ENCODE results near the gene ULK2.
"Not testable (repeated sequence)": the region's sequence is repeated elsewhere in the genome, so short reads cannot be mapped to it uniquely, and the experiment has no call there.

The ULK2 gene

DNA sequence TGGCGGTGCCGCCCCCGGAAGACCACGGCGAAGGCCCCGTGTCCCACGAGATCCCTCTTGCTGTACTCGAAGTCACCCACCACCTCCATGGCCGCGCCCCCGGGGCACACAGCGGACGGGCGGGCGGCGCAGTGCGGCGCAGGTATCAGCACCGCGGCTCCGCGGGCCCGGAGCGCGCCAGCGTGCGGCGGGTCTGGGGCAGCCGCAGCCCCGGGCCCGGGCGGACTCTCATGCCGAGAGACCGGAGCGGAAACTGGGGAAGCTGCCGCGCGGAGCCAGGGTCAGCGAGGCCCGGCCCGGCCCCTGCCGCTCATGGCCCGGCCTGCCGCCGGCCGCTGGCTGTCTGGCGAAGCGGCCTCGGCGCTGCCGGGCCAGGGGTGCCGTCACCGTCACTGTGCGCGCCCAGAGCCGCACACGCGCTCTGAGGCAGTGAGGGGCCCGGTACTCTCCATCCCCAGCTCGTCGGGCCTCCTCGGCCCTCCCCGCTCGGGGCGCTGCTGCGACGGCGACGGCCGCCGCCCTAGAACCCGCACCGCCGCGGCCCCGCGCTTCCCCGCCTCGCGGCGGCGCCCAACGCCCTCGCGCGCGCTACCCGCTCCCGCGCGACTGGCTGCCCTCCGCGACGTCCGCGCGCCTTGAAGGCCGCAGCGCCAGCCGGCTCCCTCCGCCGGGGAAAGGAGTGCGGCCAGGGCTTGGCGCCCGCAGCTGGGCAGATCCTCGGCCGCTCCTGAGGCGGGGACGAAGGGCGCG, at the start of gene ULK2:
Gene ULK2 (minus strand): TSS at position 608 of the 750 bp plus-strand sequence. CDS start 519 bp downstream, at position 89.
- DNase-seq (ENCODE audit: extremely low read depth in 1 of 2, low read depth in 1 of 2): peak in 1 of 2 donors; percentile 21

DNA sequence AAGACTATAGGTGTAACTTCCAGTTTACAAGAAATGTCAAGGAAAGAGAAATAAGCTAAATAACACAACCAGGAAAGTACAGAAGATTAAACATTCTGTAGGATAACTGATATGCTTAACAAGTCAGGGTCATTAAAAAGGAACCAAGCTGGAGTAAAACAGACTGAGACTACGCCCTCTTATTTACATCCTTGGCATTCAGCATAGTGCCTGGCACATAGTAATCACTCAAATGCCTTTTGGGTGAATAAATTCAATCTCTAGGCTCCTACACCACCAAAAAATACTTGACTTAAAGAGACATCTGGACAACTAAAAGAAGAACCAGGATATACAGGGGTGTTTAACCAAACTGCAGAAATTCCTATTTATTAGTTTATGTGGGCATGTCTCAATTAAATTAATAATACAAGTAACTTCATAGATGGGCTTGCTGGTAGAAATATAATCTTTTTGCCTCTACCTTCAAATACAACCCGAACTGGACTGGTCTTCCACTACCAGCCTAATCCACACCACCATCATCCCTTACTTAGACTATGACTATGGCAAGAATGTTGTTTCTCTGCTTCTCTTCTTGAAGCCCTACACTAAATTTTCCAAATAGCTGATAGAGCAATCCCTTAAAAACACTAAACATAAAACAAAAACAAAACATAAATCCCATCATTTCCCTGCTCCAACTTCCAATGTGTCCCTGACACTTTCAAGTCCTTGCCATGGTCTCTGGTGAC, 47.7 kb upstream of the ULK2 start:
- DNase-seq (ENCODE audit: extremely low read depth in 1 of 2, low read depth in 1 of 2): no peak

DNA sequence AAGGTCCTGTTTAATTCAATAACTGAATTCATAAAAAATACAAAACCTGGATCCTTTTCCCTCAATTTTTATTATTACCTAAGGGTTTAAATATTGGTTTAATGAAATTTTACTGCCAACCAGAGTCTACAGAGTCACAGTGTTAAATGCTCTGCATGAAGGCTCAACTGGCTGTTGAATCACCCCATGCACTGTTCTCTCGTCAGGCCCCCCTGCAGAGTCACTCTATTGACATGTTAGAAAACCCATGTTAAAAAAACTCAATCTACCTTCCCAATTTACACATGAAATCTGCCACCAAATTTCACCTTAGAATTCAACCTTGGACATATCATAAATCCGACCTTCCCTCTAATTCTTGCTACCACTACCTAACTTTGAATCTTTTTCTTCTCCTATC, 43.3 kb upstream of the ULK2 start:
- no peak for DNase-seq (ENCODE audit: extremely low read depth in 1 of 2, low read depth in 1 of 2)

DNA sequence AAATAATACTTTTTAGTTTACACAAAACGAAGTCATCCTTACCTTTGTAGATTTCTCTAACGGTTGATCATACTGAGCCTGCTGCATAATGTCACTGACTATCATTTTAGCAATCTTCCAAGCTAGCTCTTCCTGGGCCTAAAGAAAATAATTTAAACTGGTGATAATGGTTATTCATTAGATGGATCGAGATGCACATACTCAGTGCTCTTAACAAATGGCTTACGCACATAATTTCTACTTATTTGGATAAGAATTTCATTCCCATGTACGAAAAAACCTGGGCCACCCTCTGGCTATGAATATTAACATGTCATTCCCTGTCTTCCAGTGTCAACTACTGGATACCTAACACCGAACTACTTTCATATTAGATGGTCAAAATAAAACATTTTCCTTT, 41.4 kb upstream of the ULK2 start:
- no peak for DNase-seq (ENCODE audit: extremely low read depth in 1 of 2, low read depth in 1 of 2)

DNA sequence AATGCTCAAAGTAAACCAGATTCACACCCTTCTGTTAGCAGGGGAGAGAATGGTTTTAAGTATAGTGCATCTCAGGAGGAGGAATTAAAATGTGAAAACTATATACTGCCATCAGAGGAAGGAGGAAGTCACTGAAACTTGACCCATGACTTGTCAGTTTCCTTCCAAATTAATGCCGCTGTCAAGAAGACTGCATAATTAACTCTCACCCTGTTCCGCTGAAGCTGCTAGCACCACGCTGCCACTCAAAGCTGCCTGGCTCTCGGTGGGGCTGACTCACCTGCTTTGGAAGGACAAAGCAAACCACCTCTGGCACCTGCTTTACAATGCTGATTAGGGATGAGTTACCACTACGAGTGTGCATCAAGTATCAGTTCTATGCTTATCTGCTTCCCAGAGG, 37.8 kb upstream of the ULK2 start:
- DNase-seq (ENCODE audit: extremely low read depth in 1 of 2, low read depth in 1 of 2): no peak

DNA sequence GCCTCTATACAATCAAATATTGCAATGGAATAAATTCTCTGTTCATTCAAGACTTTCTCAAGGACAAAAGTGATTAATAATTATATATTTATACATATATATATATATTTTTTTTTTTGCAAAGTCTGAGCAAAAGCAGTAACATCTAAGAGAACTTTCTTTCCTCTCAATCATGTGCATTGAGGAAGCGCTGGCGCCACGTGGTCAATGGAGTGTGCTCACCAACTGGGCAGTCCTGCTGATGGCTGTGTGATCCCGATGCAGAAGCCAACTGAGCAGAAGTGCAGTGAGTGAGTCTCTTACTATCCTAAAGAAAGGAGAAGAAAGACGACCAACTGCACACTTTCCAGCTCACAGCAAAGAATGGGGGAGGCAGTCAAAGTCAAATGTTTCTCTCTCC, 37.2 kb upstream of the ULK2 start:
- no peak for DNase-seq (ENCODE audit: extremely low read depth in 1 of 2, low read depth in 1 of 2)

DNA sequence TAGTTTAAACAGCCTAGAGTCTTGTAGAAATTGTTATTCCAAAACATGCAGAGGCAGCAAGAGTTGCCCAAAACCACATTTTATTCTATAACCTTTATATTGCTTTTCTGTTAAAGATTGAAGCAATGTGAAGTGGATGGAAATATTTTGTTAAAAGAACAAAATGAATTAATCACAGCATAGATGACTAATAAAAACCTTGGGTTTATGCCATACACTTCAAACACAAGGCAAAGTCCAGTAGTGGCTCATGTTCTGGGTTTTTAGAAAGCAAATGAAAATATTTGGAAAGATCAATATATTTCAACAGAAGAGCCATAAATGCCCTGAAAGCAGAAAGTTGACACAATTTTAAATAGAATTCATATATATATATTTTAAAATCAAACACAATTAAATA, 36.7 kb upstream of the ULK2 start:
- DNase-seq (ENCODE audit: extremely low read depth in 1 of 2, low read depth in 1 of 2): no peak

DNA sequence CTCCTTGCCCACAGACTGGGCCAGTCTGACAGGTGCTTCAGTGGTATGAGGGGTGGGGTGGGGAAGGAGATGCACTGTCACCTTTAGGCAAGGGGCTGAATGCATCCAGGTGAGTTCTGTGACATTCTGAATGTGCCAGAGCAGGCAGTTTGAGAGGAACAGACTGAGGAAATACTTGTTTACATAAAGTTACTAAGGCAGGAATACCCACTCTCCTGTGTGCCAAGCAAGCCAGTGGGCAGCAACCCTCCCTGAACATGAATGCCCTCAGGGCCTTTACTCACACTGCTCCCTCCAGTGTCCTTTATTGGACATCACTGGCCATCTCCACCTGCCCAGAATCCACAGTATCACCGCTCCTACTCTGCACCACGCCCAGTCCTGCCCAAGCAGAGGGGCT, 33.1 kb upstream of the ULK2 start:
- no peak for DNase-seq (ENCODE audit: extremely low read depth in 1 of 2, low read depth in 1 of 2)

DNA sequence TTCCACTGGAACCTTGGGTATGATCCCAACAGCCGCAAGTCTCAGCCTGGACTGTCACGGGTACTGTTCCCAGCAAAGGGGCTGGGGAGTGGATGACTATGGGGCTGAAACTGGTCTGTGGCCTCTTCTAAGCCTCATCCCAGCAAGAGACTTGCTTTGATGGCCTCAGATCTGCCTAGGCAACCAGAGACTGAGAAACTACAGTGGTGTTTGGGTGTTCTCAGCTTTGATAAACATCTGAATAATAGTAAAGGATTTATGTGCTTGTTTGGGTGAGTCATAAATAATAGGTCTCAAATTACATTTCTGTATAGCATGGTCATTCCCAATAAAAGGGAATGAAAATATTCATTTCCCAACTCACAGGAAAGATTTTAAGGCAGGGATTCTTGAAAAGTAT, 30.2 kb upstream of the ULK2 start:
- DNase-seq (ENCODE audit: extremely low read depth in 1 of 2, low read depth in 1 of 2): no peak

DNA sequence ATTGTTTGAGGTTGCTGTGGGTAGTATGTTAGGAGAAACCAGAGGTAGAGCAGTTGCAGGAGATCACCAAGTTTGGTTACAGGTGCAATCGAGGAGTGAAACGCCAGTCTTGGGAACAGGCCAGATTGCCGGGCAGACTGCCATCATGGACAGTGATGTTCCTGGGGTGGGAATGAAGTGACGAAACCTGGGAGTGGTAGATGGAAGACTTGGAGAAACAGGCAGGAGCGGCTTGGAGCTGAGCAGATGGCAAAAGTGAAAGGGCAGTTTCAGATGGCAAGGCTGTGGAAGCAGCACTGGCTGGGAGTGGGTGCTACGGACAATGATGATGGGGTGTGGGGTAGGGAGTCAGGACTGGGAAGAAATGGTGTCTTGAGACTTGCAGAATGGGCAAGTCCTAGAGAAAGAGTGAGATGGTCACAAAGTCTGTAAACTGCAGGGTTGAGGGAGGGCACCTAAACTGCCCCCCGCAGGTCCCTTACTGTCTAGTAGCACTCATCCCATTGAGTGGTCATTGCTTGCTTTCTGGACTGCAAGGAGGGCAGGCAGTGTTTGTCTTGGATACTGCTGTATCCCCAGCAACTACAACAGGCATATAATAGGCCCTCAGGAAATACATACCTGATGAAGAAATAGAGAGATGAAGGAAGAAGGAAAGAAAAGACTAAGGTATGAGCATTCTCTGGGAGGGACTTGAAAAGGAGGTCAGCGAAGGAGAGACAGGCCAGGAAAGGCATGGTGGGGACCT, 29.5 kb upstream of the ULK2 start:
- DNase-seq (ENCODE audit: extremely low read depth in 1 of 2, low read depth in 1 of 2): no peak

DNA sequence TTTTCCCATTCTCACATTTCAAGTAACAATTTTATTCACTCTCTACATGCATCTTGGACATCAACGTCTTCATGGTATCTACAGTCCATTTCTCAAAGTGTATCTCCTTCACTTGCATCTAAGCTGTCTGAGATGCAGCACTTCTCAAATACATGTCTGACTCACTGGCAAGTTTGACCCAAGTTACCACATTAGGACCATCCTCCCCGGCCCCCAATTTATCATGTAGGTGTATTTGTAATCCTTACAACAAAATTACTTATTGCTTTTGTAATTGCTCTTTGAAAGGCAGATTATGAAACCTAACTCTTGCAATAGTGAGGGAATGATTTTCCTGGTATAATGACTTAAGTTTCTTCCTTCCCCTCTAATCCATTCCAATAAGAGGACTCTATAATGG, 28.9 kb upstream of the ULK2 start:
- DNase-seq (ENCODE audit: extremely low read depth in 1 of 2, low read depth in 1 of 2): no peak

DNA sequence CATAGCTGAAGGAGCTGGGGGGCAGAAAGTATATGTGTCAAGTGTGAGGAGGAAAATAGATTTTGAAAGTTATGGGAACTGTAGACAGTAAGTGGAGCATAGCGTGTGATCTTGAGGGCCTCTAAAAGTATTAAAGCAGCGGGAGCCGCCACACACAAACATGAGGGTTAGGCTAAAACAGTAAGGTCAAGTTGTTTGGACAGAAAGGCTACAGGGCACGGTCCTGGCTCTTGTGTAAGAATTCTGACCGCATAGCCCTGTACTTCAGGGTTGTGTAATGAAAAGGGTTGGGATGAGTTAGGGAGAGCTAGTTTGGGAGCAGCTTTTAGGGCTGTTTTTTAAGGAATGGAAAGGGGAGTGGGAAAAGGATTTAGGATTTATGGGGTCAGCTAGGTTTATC, 22.8 kb upstream of the ULK2 start:
- not testable (repeated sequence) for DNase-seq (ENCODE audit: extremely low read depth in 1 of 2, low read depth in 1 of 2)

DNA sequence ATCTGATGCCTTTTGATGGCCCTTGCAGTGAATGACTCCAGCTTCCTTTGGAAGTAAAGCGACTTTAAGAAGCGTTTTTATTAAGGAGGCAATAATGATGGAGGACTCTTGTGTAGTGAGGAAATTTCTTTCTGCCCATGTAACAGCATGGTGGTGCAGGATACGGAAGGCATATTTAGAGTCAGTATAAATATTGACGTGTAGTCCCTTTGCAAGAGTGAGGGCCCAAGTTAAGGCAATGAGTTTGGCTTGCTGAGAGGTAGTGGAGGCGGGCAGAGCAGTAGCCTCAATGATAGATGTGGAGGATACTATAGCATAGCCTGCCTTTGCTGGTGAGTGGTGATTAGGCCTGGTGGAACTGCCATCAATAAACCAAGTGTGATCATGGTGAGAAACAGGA, 22.3 kb upstream of the ULK2 start:
- DNase-seq (ENCODE audit: extremely low read depth in 1 of 2, low read depth in 1 of 2): not testable (repeated sequence)

DNA sequence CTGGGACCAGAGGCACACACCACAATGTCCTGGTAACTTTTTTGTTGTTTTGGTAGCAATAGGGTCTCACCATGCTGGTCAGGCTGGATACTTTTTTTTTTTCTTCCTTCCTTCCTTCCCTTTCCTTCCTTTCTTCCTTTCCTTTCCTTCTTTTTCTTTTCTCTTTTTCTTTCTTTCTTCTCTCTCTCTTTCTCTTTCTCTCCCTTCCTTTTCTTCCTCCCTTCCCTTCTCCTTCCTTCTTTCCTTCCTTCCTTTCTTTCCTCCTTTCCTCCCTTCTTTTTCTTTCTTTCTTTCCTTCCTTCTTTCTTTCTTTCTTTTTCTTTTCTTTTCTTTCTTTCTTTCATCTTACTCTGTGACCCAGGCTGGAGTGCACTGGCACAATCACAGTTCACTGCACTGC, 18.4 kb upstream of the ULK2 start:
- no peak for DNase-seq (ENCODE audit: extremely low read depth in 1 of 2, low read depth in 1 of 2)

DNA sequence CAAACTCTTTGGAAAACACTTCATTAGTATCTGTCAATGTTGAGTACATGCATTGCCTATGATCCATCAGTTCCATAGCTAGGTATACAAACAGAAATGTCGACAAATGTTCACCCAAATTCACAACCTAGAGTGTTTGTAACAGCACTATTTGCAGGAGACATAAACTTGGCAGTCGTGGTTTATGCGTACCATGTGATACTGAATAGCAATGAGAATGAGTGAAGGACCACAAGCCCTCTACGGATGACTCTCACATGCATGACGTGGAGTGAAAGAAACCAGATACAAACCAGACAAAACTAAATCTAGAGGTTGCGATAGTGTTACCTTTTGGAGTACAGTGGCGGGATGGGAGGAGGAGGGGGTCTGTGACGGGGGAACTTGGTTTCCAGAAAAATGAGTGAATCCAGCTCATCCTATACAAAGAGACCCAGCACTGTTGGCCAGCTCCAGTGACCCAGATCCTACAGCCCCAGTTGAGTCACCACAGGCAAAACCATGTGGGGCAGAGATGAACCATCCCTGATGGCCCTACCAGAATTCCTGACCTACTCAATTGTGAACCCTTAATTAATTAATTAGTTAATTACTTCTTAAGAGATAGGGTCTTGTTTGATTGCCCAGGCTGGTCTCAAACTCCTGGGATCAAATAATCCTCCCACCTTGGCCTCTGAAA, 15.9 kb upstream of the ULK2 start:
- no peak for DNase-seq (ENCODE audit: extremely low read depth in 1 of 2, low read depth in 1 of 2)

DNA sequence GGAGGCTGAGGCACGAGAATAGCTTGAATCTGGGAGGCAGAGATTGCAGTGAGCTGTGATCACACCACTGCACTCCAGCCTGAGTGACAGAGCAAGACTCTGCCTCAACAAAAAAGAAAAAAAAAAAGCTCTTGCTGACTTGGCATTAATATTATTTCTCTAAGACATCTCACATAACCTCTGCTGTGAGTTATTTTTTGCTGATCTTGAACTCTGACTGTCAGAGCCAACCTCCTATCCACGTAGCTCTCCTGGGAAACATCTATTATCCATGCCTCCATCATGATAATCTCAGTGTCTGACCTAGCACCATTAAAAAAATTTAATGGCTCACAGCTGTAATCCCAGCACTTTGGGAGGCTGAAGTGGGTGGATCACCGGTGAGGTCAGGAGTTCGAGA, 12.7 kb upstream of the ULK2 start:
- DNase-seq (ENCODE audit: extremely low read depth in 1 of 2, low read depth in 1 of 2): no peak

DNA sequence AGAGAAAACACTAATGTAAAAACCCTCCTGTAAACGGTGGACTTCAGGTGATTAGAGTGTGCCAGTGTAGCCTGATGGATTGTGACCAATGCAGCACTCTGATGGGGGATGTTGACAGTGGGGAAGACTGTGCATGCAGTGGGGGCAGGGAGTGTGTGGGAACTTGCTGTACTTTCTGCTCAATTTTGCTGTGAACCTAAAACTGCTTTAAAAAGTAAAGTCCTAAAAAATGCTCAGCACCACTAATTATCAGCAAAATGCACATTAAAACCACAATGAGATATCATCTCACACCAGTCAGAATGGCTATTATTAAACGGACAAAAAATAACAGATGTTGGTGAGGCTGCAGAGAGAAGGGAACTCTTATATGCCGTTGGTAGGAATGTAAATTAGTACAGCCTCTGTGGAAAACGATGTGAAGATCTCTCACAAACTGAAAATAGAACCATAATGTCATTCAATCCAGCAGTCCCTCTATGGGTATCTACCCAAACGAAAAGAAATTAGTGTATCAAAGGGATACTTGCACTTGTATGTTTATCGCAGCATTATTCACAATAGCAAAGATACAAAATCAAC, 9.7 kb upstream of the ULK2 start:
- no peak for DNase-seq (ENCODE audit: extremely low read depth in 1 of 2, low read depth in 1 of 2)

DNA sequence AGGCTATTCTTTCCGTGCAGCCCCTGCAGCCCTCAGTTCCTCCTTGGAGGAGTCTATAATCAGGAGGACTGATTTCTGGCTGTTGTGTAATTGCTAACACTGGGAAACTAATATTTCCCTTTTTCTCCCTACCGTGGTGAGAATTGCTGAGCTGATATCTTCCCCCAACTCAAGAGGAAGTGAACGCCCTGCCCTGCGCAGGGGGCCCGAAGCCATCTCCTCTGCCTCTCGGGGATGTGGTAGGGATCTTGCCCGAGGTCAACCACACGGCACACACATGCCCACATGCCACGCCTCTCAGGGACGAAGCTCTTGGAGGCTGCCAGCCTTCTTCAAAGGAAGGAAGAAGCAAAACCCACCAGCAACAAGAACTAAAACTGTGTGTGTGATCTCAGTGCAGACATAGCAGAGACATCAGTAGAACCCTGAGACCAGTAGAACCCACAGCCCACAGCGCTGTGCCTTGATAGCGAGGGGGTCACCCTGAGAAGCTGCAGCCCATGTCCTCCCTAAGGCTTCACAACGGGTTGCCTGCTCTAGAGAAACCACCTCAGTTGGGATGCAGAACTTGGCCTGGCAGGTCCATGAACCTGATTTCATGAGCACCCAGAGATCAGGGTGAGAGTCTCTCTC, 8.9 kb upstream of the ULK2 start:
- peak in 1 of 2 donors; percentile 2 for DNase-seq (ENCODE audit: extremely low read depth in 1 of 2, low read depth in 1 of 2)

DNA sequence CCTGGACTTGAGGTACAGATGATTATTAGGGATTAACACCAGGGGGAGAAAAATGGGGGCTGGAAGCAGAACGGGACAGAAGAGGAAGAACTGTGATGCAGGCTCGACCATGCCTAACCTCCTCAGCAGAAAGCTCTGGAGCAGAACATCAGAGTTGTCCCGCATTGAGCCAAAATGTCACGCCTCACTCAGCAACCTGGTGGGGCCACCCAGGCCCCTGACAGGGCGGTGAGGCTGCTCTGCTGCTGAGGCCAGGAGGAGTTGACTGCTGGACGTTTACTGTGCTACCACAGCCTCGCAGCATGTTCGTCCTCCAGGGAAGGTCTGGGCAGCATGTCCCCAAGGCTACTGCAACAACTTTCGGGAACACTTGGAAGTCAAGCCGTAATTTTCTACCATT, 6.5 kb upstream of the ULK2 start:
- DNase-seq (ENCODE audit: extremely low read depth in 1 of 2, low read depth in 1 of 2): no peak

DNA sequence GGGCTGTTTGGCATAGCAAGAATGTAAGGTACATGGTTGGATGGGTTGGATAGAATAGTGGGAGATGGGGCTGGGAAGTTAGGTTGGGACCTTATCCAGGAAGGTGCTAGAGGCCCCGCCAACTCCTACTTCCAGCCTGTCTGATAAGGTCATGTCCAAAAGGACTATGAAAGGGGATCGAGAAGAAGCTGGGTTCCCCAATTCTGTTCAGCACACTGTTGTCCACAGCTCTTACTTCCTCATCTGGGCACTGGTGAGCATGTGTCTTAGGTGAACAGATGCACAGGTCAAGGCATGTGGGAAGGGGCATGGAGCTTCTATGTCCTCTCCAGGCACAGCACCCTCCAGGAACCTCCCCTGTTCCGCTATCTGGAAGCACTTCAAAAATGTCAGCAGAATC, 5.6 kb upstream of the ULK2 start:
- DNase-seq (ENCODE audit: extremely low read depth in 1 of 2, low read depth in 1 of 2): no peak

DNA sequence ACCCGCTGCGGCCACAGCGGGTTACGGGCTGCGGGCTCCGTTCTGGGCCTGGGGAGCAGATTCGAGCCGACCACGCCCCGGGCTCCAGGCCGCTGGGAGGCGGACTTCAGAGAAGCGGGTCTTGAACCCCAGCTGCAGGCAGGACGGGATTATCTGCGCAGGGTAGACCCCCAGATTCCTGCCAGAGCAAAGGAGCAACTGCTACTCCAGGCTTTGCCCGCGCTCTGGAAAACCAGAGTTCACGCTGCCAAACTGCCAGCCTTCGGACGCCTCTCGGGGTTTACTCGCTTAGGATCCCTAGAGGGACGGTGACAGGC, 301 bp upstream of the ULK2 start:
- DNase-seq (ENCODE audit: extremely low read depth in 1 of 2, low read depth in 1 of 2): no peak

Measured in stimulated activated CD8-positive, alpha-beta memory T cell treated with anti-CD3 and anti-CD28 coated beads, Interleukin-7, amount 100 ng/mL, for 48 hours (primary cell).